SK-N-MC (cell line): ENCODE data around the gene SNX24.

Experiments used
- DNase-seq: peaks from one replicate; pipeline ENCODE4 v3.0.0-alpha.2; 2011; ENCODE audit warnings: low read depth, low spot score
- H3K27ac ChIP-seq: fragments of 200-600 bp; sonication (generic); 2 replicates; pipeline ENCODE4 v1.5.1; 2016; ENCODE audit warnings: mixed run types
- H3K36me3 ChIP-seq: fragments of 200-600 bp; sonication (generic); 2 replicates; pipeline ENCODE4 v1.6.1; 2017; ENCODE audit warnings: antibody characterized with exemption, low read length, mixed read lengths; ENCODE audit not compliant: insufficient read depth
- H3K4me3 ChIP-seq: fragments of 200-600 bp; sonication (generic); 2 replicates; pipeline ENCODE4 v1.5.1; 2016
- H3K9ac ChIP-seq: fragments of 200-600 bp; sonication (generic); 2 replicates; pipeline ENCODE4 v1.8.0; 2017; ENCODE audit warnings: mixed run types, mixed read lengths; ENCODE audit not compliant: insufficient read length
- H3K9me3 ChIP-seq: fragments of 200-600 bp; sonication (generic); 2 replicates; pipeline ENCODE4 v1.6.1; 2017; ENCODE audit warnings: low read depth, mild to moderate bottlenecking, antibody characterized with exemption, low read length, moderate library complexity, mixed read lengths
- EZH2 ChIP-seq: fragments of 200-600 bp; sonication (generic); IDR thresholded peaks from one replicate; pipeline ENCODE4 v1.6.1; 2017; ENCODE audit warnings: antibody characterized with exemption
- FOXP2 ChIP-seq: optimal IDR thresholded peaks from 2 replicates; pipeline ENCODE3; 2011; ENCODE audit warnings: mild to moderate bottlenecking, moderate library complexity; ENCODE audit not compliant: insufficient read depth; ENCODE audit errors: extremely low read length, control extremely low read depth
- POLR2AphosphoS5 ChIP-seq: IDR thresholded peaks from 2 replicates; pipeline ENCODE4 v1.6.1; 2012; ENCODE audit warnings: mild to moderate bottlenecking, low read depth, low read length, borderline replicate concordance

The SNX24 gene

DNA sequence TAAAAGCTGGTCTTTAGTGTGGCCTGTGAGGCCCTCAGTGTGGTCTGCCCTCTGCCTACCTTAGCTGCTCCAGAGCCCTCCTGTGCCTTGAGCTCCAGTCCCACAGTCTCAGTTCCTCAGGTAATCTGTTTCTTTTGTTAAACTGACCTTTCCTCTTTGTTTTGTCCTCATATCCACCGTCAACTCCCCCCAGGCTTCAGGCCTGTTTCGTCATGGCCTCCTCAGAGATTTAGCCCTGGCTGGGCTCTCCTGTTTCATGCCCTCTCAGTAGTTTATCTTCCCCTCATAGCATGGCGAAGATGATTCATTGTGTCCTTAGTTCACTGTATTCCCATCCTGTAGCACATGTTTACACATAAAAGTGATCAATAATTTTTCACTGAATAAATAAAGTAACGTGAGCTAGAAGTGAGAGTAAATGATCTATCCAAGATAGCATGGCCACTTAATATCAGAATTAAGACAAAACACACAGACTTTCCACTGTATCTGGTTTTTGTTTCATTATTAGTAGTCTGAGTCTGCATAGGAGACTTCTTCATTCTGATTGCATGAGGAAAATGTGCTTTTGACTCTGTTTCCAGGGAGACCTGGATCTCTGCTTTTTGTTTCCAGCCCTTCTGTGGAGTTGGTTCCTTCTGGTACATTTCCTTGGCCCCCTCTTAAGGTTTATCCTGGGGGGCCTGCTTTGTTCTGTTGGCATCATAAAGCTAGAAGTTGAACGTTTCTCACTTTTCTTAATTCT is 70.5 kb downstream of the SNX24 start:
- H3K4me3 ChIP-seq = no peak overlapping the region
- TF ChIP-seq FOXP2 (no peak), POLR2AphosphoS5 (no peak), EZH2 (no peak)
- H3K9me3 ChIP-seq = no peaks in the 10 kb centered on the region
- H3K9ac ChIP-seq = no peak overlapping the region
- no peak for DNase-seq
- H3K36me3 ChIP-seq = no peaks in the 10 kb centered on the region
- no peak overlapping the region for H3K27ac ChIP-seq

DNA sequence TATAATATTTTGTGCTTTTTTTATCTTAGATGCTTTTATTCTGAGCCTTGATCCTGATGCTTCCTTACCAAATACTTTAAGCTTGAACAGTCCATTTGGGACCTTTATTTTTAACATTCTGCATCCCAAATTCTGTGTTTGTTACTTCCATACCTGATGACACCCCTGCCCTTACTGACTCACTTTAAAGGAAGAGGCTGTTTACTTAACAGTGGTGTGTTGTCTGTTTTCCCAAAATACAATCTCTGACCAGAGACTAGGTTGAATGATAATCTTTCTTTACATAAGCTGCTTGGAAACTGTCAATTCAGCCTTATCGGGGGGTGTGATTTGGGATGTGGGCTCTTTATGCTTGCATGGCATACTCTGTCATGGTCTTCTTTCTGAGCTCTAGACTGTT is 71.1 kb downstream of the SNX24 start:
- no peaks in the 10 kb centered on the region for H3K9me3 ChIP-seq
- H3K9ac ChIP-seq = no peak overlapping the region
- H3K36me3 ChIP-seq = no peaks in the 10 kb centered on the region
- no peak overlapping the region for H3K4me3 ChIP-seq
- no peak for DNase-seq
- H3K27ac ChIP-seq = no peak overlapping the region
- TF ChIP-seq POLR2AphosphoS5 (no peak), FOXP2 (no peak), EZH2 (no peak)

DNA sequence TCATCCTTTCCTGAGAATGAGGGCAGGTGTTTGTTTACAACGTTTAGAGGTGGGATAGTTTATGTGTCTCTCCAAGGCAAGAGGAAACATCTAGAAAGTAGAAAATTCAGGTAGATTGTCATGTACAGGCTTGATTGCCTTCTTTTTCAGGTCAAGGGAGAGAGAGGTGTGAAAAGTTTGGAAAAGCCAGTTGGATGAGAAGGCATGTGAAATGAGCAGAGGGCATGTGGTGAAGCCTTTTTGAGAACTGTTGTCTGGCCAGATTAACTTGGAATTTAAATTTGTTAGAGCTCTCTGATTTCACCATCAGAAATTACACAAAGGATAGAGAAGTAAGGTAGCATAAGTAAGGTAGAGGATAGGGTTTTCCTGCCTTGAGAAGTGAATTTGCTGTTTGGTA is 74.6 kb downstream of the SNX24 start:
- no peaks in the 10 kb centered on the region for H3K9me3 ChIP-seq
- no peak overlapping the region for H3K4me3 ChIP-seq
- no peak overlapping the region for H3K27ac ChIP-seq
- H3K36me3 ChIP-seq = no peaks in the 10 kb centered on the region
- H3K9ac ChIP-seq = no peak overlapping the region
- TF ChIP-seq POLR2AphosphoS5 (no peak), FOXP2 (no peak), EZH2 (no peak)
- no peak for DNase-seq

DNA sequence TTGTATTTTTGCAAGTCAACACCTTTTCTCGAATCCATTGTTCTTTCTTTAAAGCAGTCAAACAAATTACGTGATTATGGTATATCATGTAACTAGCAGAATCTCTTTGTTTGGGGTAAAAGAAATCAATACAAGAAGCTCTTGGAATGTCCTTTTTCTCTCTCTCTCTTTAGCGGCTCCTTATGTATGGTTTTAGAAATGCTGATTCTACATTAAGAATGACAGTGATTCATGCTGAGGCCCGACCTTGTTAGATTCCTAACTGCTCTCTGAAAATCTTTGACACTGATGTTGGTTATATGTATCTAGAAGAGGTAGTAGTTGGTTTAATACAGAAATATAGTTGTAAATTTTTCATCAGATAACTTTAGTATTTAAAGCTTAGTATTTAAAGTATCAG is 76.4 kb downstream of the SNX24 start:
- no peaks in the 10 kb centered on the region for H3K9me3 ChIP-seq
- H3K9ac ChIP-seq = no peak overlapping the region
- no peak overlapping the region for H3K4me3 ChIP-seq
- DNase-seq = no peak
- no peaks in the 10 kb centered on the region for H3K36me3 ChIP-seq
- no peak overlapping the region for H3K27ac ChIP-seq
- TF ChIP-seq EZH2 (no peak), POLR2AphosphoS5 (no peak), FOXP2 (no peak)

DNA sequence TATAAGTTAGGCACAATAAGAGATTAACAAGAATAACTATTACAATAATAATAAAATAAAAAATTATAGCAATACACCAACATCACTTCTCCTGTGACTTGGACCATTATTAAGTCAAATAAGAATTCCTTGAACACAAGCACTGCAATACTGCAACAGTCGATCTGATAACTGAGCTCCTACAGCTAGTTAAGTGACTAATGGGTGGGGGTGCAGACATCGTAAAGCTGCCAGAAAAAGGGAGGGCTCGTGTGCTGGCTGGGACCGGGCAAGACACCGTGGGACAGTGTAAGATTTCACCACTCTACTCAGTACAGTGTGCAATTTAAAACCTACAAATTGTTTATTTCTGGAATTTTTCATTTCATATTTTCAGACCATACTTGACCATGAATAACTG is 78.8 kb downstream of the SNX24 start:
- no peak for TF ChIP-seq EZH2
- no peak for TF ChIP-seq POLR2AphosphoS5
- no peak for TF ChIP-seq FOXP2
- Histone ChIP-seq H3K36me3 (no peaks in the 10 kb centered on the region), H3K27ac (no peak overlapping the region), H3K4me3 (no peak overlapping the region), H3K9me3 (no peaks in the 10 kb centered on the region), H3K9ac (no peak overlapping the region)
- no peak for DNase-seq

DNA sequence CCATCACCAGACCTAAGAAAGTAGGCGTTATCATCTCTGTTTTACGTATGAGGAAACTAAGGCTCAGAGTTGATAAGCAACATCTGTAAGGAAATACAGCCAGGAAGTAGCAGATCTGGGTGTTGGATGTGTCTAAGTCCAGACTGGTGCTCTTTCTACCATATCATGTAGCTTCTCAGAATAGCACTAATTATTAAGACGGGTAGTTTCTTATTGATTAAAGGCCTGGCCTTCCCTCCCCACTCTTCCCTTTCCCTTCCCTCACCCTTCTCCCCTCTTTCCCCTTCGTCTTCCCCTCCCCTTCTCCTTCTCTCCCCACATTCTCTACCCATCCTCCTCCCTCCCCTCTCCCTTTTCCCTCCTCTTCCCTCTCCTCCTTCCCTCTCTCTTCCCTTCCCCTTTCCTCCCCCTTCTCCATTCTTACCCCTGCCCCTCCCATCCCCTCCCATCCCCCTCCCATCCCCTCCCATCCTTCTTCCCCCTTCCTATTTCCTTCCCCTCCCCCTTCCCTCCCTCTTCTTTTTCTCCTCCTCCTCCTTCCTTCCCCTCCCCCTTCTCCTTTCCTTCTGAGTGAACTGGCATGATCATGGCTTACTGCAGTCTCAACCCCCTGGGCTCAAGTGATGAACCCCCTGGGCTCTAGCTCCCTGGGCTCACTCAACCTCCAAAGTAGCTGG is 79.4 kb downstream of the SNX24 start:
- TF ChIP-seq POLR2AphosphoS5 (no peak), EZH2 (no peak), FOXP2 (no peak)
- Histone ChIP-seq H3K36me3 (no peaks in the 10 kb centered on the region), H3K9ac (no peak overlapping the region), H3K9me3 (no peaks in the 10 kb centered on the region), H3K4me3 (no peak overlapping the region), H3K27ac (no peak overlapping the region)
- no peak for DNase-seq

DNA sequence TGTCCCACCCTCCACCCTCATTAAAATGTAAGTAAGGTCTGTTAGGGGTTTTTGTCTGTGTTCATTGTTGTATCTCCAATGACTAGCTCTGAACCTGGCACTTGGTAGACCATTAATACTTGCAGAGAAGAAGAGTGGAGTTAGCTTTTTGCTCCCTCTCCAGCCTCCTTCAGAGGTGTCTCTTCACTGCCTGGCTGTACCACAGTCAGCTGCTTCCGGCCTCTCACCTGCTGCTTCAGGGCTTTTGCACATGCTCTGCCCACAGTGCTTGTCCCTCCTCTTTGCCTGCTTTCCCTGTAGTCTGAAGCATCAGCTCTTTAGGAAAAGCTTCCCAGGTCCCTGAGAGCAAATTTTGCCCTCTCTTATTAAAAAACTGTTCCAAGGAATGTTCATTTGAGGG is 83.6 kb downstream of the SNX24 start:
- Histone ChIP-seq H3K9ac (no peak overlapping the region), H3K36me3 (no peaks in the 10 kb centered on the region), H3K9me3 (no peaks in the 10 kb centered on the region), H3K4me3 (no peak overlapping the region), H3K27ac (no peak overlapping the region)
- no peak for DNase-seq
- TF ChIP-seq POLR2AphosphoS5 (no peak), FOXP2 (no peak), EZH2 (no peak)

DNA sequence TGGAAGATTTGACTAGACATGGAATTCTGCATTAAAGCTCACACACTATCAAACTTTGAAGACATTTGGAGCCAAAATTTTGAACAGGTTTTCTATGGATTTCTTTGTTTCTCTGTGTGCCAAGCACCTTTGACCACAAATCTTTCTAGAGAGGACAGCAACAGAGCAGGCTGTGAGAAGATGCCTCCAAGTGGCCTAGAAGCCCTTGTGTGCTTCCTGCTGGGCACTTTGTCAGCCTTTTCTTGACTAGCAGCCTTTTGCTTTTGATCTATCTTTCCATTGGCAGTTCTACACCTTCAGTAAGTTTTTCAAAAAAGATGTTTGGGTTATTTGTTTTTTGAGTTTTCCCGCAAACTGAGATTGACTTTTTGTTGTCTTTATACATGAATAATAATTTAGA is 84.6 kb downstream of the SNX24 start:
- Histone ChIP-seq H3K9ac (no peak overlapping the region), H3K9me3 (no peaks in the 10 kb centered on the region), H3K27ac (no peak overlapping the region), H3K36me3 (no peaks in the 10 kb centered on the region), H3K4me3 (no peak overlapping the region)
- TF ChIP-seq FOXP2 = no peak
- no peak for TF ChIP-seq EZH2
- no peak for TF ChIP-seq POLR2AphosphoS5
- DNase-seq = no peak

DNA sequence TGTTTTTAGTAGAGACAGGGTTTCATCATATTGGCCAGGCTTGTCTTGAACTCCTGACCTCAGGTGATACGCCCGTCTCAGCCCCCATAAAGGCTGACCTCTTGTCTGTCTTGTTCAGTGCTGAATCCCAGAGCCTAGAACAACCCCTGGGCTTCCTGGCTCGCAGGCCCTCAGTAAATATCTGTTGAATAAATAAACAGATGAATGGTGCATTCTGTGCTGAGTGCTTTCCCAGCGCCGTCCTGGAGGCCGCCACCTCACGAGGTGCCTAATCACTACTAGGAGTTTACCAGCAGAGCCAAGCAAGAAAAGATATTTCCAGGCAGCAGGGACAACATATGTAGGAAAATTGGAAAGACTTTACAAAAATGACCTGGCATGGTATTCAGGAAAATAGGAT is 88.5 kb downstream of the SNX24 start:
- Histone ChIP-seq H3K36me3 (no peaks in the 10 kb centered on the region), H3K27ac (no peak overlapping the region), H3K9ac (no peak overlapping the region), H3K9me3 (no peaks in the 10 kb centered on the region), H3K4me3 (no peak overlapping the region)
- TF ChIP-seq FOXP2 = no peak
- no peak for TF ChIP-seq POLR2AphosphoS5
- no peak for TF ChIP-seq EZH2
- DNase-seq = no peak
